Stimulated activated CD4-positive, alpha-beta T cell treated with anti-CD3 and anti-CD28 coated beads, Interleukin-15, amount 100 ng/mL, for 24 hours (primary cell): Measurements from ENCODE around the gene ABL2.

Experiments used
- DNase-seq: peaks from one replicate; pipeline ENCODE4 v3.0.0-alpha.2; 2020

Gene ABL2

GRCh38 chr1:179090923-179091322, 138.6 kb downstream of the ABL2 start:
- DNase-seq = no peak

- no peak for DNase-seq
These were observed 139.0 kb downstream of the ABL2 start for GRCh38 chr1:179090522-179090921.

GRCh38 chr1:179089827-179090482, 139.5 kb downstream of the ABL2 start:
- no peak for DNase-seq

- DNase-seq = no peak
These were observed 141.8 kb downstream of the ABL2 start for GRCh38 chr1:179087665-179088064.

- DNase-seq = peak; percentile 12
These were observed 145.9 kb downstream of the ABL2 start for GRCh38 chr1:179083533-179083932.

GRCh38 chr1:179082999-179083335, 146.5 kb downstream of the ABL2 start:
- DNase-seq = peak; percentile 45

- DNase-seq = peak; percentile 56
These were observed 147.0 kb downstream of the ABL2 start for GRCh38 chr1:179082333-179082998.

- peak; percentile 92 for DNase-seq
These were observed 147.7 kb downstream of the ABL2 start, which contains the start of gene TOR3A for GRCh38 chr1:179081687-179082332. TOR3A (plus strand) TSS chr1:179082070; CDS start chr1:179082129, 59 bp downstream.

GRCh38 chr1:179080866-179081686, 148.4 kb downstream of the ABL2 start:
- DNase-seq = peak; percentile 17

GRCh38 chr1:179079113-179079761, 150.2 kb downstream of the ABL2 start:
- DNase-seq = peak; percentile 46

- DNase-seq = no peak
These were observed 152.1 kb downstream of the ABL2 start for GRCh38 chr1:179077396-179077795.

- DNase-seq = no peak
These were observed 163.0 kb downstream of the ABL2 start for GRCh38 chr1:179066471-179066870.

GRCh38 chr1:179061360-179062282, 167.9 kb downstream of the ABL2 start:
- no peak for DNase-seq

- no peak for DNase-seq
These were observed 170.7 kb downstream of the ABL2 start for GRCh38 chr1:179058487-179059483.

- DNase-seq = no peak
These were observed 173.5 kb downstream of the ABL2 start for GRCh38 chr1:179055937-179056336.

- no peak for DNase-seq
These were observed 176.0 kb downstream of the ABL2 start for GRCh38 chr1:179053486-179053885.

- no peak for DNase-seq
These were observed 176.7 kb downstream of the ABL2 start for GRCh38 chr1:179052776-179053175.
